ENCODE results near the gene MYO1E.

MYO1E gene

DNA sequence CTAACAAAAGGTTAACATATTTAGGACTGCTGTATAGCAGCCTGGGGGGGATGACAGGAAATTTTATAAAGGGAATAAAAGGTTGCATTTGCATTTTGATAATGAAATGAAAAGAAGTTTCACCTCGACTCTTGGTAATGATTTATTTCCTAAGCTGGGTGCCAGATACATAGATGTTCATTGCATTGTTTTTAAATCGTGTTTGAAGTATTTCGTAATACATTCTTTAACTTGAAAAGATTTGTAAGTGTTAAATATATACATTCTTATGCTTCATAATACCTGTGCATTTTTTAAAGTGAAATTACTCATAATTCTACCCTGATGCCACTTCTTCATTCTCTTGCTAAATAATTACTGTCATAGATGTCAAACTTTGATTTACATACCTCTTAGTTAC lies 143.2 kb downstream of the MYO1E start:
- TF ChIP-seq ARNTL (CRISPR knock-in tag; IDR thresholded peaks at IDR 0.05; ENCODE audit: borderline replicate concordance, low read depth) (no peak), TCF4 (CRISPR knock-in tag; IDR thresholded peaks at IDR 0.05; ENCODE audit: borderline replicate concordance) (no peak), ZFP3 (CRISPR knock-in tag; IDR thresholded peaks at IDR 0.05) (no peak), ESRRG (CRISPR knock-in tag; IDR thresholded peaks at IDR 0.05) (no peak), SNAI2 (CRISPR knock-in tag; IDR thresholded peaks at IDR 0.05) (no peak), ISL1 (CRISPR knock-in tag; IDR thresholded peaks at IDR 0.05) (no peak), ZC3H10 (CRISPR knock-in tag; IDR thresholded peaks at IDR 0.05) (no peak), GLIS3 (CRISPR knock-in tag; IDR thresholded peaks at IDR 0.05) (no peak), ZNF8 (CRISPR knock-in tag; IDR thresholded peaks at IDR 0.05) (no peak), ZNF565 (CRISPR knock-in tag; conservative IDR thresholded peaks at IDR 0.05; ENCODE audit: low read depth) (no peak), BACH2 (CRISPR knock-in tag; IDR thresholded peaks at IDR 0.05; ENCODE audit: borderline replicate concordance) (no peak)
- TF ChIP-seq, protein P1, sequence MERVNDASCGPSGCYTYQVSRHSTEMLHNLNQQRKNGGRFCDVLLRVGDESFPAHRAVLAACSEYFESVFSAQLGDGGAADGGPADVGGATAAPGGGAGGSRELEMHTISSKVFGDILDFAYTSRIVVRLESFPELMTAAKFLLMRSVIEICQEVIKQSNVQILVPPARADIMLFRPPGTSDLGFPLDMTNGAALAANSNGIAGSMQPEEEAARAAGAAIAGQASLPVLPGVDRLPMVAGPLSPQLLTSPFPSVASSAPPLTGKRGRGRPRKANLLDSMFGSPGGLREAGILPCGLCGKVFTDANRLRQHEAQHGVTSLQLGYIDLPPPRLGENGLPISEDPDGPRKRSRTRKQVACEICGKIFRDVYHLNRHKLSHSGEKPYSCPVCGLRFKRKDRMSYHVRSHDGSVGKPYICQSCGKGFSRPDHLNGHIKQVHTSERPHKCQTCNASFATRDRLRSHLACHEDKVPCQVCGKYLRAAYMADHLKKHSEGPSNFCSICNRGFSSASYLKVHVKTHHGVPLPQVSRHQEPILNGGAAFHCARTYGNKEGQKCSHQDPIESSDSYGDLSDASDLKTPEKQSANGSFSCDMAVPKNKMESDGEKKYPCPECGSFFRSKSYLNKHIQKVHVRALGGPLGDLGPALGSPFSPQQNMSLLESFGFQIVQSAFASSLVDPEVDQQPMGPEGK (CRISPR knock-in tag; IDR thresholded peaks at IDR 0.05; ENCODE audit: borderline replicate concordance): no peak
- TF ChIP-seq, protein P2, sequence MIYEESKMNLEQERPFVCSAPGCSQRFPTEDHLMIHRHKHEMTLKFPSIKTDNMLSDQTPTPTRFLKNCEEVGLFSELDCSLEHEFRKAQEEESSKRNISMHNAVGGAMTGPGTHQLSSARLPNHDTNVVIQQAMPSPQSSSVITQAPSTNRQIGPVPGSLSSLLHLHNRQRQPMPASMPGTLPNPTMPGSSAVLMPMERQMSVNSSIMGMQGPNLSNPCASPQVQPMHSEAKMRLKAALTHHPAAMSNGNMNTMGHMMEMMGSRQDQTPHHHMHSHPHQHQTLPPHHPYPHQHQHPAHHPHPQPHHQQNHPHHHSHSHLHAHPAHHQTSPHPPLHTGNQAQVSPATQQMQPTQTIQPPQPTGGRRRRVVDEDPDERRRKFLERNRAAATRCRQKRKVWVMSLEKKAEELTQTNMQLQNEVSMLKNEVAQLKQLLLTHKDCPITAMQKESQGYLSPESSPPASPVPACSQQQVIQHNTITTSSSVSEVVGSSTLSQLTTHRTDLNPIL (CRISPR knock-in tag; IDR thresholded peaks at IDR 0.05; ENCODE audit: low read depth): no peak
- no peak for ATAC-seq

DNA sequence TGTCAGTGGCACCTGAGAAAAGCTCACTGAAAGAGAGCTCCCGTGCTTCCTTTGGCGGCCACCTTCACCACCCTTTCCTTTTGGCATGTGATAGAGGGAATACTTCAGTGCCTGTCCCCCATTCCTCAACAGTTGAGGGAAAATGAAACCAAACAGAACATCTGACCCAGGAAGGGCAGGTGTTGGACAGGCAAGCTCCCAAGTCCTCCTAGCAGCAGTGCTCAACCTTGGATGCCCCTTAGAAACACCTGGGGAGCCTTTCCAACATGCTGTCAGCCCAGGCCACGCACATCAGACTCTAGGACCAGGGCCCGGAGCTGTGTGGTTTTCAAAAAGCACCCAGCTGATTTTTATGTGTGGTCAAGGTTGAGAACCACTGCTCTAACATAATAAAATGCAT lies 143.7 kb downstream of the MYO1E start:
- ATAC-seq: no peak
- TF ChIP-seq ZFP30 (CRISPR knock-in tag; IDR thresholded peaks at IDR 0.05) (no peak), ZNF70 (CRISPR knock-in tag; IDR thresholded peaks at IDR 0.05) (no peak), OSR1 (CRISPR knock-in tag; IDR thresholded peaks at IDR 0.05) (no peak), ISL1 (CRISPR knock-in tag; IDR thresholded peaks at IDR 0.05) (no peak), ESRRG (CRISPR knock-in tag; IDR thresholded peaks at IDR 0.05) (no peak), ZNF565 (CRISPR knock-in tag; conservative IDR thresholded peaks at IDR 0.05; ENCODE audit: low read depth) (no peak), ZNF8 (CRISPR knock-in tag; IDR thresholded peaks at IDR 0.05) (no peak), ZFP3 (CRISPR knock-in tag; IDR thresholded peaks at IDR 0.05) (no peak), TOX (CRISPR knock-in tag; IDR thresholded peaks at IDR 0.05; ENCODE audit: borderline replicate concordance) (no peak), TCF4 (CRISPR knock-in tag; IDR thresholded peaks at IDR 0.05; ENCODE audit: borderline replicate concordance) (no peak), PPARA (CRISPR knock-in tag; IDR thresholded peaks at IDR 0.05; ENCODE audit: borderline replicate concordance) (no peak), ZC3H10 (CRISPR knock-in tag; IDR thresholded peaks at IDR 0.05) (no peak), RARB (CRISPR knock-in tag; IDR thresholded peaks at IDR 0.05) (no peak), SNAI2 (CRISPR knock-in tag; IDR thresholded peaks at IDR 0.05) (no peak)
- TF ChIP-seq, protein P3, sequence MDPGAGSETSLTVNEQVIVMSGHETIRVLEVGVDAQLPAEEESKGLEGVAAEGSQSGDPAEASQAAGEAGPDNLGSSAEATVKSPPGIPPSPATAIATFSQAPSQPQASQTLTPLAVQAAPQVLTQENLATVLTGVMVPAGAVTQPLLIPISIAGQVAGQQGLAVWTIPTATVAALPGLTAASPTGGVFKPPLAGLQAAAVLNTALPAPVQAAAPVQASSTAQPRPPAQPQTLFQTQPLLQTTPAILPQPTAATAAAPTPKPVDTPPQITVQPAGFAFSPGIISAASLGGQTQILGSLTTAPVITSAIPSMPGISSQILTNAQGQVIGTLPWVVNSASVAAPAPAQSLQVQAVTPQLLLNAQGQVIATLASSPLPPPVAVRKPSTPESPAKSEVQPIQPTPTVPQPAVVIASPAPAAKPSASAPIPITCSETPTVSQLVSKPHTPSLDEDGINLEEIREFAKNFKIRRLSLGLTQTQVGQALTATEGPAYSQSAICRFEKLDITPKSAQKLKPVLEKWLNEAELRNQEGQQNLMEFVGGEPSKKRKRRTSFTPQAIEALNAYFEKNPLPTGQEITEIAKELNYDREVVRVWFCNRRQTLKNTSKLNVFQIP (CRISPR knock-in tag; IDR thresholded peaks at IDR 0.05; ENCODE audit: borderline replicate concordance, low read depth): no peak
- TF ChIP-seq, protein P4, sequence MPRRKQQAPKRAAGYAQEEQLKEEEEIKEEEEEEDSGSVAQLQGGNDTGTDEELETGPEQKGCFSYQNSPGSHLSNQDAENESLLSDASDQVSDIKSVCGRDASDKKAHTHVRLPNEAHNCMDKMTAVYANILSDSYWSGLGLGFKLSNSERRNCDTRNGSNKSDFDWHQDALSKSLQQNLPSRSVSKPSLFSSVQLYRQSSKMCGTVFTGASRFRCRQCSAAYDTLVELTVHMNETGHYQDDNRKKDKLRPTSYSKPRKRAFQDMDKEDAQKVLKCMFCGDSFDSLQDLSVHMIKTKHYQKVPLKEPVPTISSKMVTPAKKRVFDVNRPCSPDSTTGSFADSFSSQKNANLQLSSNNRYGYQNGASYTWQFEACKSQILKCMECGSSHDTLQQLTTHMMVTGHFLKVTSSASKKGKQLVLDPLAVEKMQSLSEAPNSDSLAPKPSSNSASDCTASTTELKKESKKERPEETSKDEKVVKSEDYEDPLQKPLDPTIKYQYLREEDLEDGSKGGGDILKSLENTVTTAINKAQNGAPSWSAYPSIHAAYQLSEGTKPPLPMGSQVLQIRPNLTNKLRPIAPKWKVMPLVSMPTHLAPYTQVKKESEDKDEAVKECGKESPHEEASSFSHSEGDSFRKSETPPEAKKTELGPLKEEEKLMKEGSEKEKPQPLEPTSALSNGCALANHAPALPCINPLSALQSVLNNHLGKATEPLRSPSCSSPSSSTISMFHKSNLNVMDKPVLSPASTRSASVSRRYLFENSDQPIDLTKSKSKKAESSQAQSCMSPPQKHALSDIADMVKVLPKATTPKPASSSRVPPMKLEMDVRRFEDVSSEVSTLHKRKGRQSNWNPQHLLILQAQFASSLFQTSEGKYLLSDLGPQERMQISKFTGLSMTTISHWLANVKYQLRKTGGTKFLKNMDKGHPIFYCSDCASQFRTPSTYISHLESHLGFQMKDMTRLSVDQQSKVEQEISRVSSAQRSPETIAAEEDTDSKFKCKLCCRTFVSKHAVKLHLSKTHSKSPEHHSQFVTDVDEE (CRISPR knock-in tag; IDR thresholded peaks at IDR 0.05): no peak

DNA sequence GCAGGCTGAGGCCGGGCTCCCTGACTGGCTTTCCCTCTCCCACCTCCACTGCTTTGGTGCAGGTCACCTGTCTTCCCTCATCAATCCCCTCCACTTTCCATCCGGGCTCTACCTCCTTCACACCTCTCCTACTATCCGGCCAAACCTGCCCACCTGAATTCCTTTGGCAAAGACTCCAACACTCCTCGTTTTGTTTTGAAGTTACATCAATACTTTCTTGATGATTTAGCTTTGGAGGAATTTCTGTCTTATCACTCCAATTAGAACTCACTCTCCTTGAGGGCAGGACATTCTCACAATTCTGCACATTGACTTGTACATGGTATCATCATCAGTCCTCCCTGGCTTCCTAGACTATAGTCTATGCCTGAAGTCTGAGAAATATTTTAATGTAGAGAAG lies 145.7 kb downstream of the MYO1E start:
- no peak for ATAC-seq
- TF ChIP-seq PPARA (CRISPR knock-in tag; IDR thresholded peaks at IDR 0.05; ENCODE audit: borderline replicate concordance) (no peak), RARB (CRISPR knock-in tag; IDR thresholded peaks at IDR 0.05) (no peak), ARNTL (CRISPR knock-in tag; IDR thresholded peaks at IDR 0.05; ENCODE audit: borderline replicate concordance, low read depth) (no peak), ZNF70 (CRISPR knock-in tag; IDR thresholded peaks at IDR 0.05) (no peak), CSDC2 (CRISPR knock-in tag; IDR thresholded peaks at IDR 0.05) (no peak), GLIS3 (CRISPR knock-in tag; IDR thresholded peaks at IDR 0.05) (no peak), ZFP3 (CRISPR knock-in tag; IDR thresholded peaks at IDR 0.05) (no peak), ESRRG (CRISPR knock-in tag; IDR thresholded peaks at IDR 0.05) (no peak), BACH2 (CRISPR knock-in tag; IDR thresholded peaks at IDR 0.05; ENCODE audit: borderline replicate concordance) (no peak), ZFP30 (CRISPR knock-in tag; IDR thresholded peaks at IDR 0.05) (no peak), TCF4 (CRISPR knock-in tag; IDR thresholded peaks at IDR 0.05; ENCODE audit: borderline replicate concordance) (no peak), ISL1 (CRISPR knock-in tag; IDR thresholded peaks at IDR 0.05) (no peak)
- TF ChIP-seq, protein P4 (CRISPR knock-in tag; IDR thresholded peaks at IDR 0.05): no peak
- TF ChIP-seq, protein P2 (CRISPR knock-in tag; IDR thresholded peaks at IDR 0.05; ENCODE audit: low read depth): no peak
- TF ChIP-seq, protein P3 (CRISPR knock-in tag; IDR thresholded peaks at IDR 0.05; ENCODE audit: borderline replicate concordance, low read depth): no peak
